ENCODE measurements around the gene DPY19L1.
"Not testable (repeated sequence)": the region's sequence is repeated elsewhere in the genome, so short reads cannot be mapped to it uniquely, and the experiment has no call there.

DPY19L1 gene

DNA sequence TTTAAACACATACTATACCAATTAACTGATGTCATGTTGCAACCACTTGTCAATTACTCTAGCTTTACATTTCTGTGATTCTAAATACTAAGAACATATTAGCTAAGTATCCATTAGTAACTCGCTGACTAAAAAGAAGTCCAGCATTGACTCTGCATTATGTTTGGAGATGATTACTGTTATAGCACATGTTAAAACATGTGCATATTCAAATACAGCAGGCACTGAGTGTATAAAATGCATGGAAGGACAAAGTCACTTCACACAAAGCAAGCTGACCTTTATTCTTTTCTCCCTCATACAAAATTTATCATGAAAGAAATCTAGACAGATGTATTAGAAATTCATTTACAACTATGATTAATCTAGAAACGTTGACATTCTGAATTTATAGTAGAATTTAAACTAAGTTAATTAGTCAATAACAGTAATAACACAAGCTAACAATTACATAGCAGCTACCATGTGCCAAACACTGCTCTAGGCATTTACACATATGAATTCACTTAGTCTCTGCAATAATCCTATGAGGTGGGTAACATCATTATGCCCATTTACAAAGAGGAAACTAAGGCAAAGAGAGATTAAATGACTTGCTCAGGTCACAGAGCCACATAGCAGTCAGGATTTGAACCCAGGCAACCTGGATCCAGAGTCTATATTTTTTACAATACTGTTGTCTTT lies 48.7 kb downstream of the DPY19L1 start:
- not testable (repeated sequence) for DNase-seq (ENCODE audit: low read depth)

- DNase-seq (ENCODE audit: low read depth) = not testable (repeated sequence)
Observed at GRCh38 chr7:34985155-34985554, 52.1 kb downstream of the DPY19L1 start.

- not testable (repeated sequence) for DNase-seq (ENCODE audit: low read depth)
Observed at GRCh38 chr7:34984140-34984539, 53.1 kb downstream of the DPY19L1 start.

DNA sequence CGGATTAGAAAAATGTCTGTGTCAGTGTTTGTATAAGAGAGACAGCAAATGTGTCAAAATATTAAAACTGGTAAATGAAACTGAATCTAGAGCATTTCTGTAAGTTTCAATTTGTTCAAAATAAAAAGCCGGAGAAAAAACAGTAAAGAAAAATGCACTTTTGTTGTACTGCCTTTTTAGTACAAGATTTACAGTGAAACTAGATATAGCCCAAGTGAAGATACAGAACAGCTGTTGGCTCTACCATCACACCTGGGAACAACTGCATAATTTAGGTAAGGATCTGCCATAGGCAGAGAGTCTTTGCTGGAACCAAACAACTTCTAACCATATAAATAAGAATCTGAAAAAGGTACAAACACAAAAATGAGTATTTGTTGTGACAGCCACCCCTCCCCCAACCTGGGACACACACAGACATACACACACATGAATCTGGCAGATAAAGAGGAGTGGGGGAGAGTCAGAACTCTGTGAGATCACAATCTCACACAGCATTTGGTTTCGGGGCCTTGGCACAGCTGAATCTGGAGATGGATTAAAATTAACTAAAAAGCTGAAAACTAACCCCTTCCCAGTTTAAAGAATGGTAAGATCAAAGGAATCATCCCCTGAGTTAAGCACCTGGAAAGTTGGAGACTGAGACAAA lies 54.8 kb downstream of the DPY19L1 start:
- no peak for DNase-seq (ENCODE audit: low read depth)

GRCh38 chr7:34979124-34979523 lies 58.2 kb downstream of the DPY19L1 start:
- not testable (repeated sequence) for DNase-seq (ENCODE audit: low read depth)

DNA sequence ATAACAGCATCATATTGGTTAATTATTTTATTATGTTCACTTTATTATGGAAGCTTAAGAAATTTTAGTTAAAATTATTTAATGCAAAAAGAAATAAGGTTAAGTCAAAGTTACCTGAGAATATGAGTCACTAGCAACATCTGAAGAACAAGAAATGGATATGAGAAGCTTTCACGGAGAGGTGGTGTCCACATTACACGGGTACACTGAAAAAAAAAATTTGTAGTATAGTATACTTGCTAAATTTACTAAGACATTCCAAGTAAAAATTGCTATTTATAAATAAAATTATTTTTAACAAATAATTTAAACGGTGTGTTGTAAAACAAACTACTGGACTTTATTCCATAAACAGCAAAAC lies 63.9 kb downstream of the DPY19L1 start:
- DNase-seq (ENCODE audit: low read depth) = no peak

DNA sequence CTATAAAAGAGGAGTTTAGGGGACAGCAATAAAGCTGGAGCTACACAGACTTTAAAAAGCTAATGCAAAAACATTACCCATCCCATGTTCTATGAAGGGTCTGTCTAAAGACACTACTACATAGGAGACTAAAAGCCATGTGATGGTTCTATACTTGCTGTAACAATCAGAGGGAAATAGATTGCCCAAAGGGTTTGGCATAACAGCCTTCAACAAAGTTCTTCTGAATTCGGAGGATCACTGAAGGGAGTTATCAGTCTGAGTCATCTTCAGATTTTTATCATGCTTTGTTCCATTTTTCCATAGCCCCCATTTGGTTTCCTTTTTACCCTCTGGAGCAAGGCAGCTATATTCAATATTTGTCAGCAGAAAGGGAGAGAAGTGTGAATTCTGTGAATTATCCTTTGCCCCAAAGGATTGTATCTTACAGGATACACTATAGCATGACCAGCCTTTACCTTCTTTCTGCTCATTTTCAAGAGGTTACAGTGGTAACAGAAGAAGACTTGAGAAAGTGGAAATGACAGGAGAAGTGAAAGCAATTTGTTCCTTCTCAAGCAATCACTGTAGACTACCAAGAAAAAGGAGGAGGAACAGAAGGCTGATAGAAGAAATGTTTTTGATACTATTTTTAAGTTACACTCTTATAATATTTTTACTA lies 64.4 kb downstream of the DPY19L1 start:
- DNase-seq (ENCODE audit: low read depth) = not testable (repeated sequence)

DNA sequence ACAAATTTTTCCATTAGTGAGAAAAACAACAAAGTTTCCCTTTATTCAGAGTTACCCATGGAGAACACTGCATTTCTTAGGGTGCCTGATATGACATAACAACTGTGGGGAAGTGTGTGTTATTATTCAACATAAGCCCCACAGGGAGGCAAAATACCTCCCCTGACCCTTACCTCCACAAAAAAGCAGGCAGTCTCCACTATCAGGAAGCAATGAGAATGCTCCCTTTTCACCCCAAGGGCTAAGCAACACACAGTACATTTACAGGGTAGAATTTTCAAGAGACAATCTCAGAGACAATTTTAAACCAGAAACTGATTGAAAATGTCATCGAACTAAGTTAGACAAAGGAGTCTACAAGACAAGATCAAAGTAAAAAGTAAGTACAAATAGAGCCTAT lies 69.5 kb downstream of the DPY19L1 start:
- DNase-seq (ENCODE audit: low read depth) = not testable (repeated sequence)

GRCh38 chr7:34966504-34966903 lies 70.8 kb downstream of the DPY19L1 start:
- DNase-seq (ENCODE audit: low read depth) = not testable (repeated sequence)

DNA sequence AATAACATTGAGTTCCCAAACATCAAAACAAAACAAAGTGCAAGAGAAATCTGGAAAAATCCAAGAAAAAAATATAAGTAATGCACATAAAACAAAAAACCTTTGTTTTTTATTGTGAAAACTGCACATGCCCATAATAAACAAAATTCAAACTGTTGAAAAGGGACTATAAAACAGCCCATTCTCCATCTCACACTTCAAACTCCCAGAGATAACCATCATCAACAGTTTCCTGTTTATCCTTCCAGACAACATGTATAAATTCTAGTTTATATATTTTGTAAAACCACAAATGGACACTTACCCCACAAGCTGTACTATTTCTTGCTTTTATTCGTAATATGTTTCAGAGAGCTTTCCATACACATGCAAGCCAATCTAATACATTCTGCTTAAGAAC lies 79.3 kb downstream of the DPY19L1 start:
- DNase-seq (ENCODE audit: low read depth) = no peak

DNA sequence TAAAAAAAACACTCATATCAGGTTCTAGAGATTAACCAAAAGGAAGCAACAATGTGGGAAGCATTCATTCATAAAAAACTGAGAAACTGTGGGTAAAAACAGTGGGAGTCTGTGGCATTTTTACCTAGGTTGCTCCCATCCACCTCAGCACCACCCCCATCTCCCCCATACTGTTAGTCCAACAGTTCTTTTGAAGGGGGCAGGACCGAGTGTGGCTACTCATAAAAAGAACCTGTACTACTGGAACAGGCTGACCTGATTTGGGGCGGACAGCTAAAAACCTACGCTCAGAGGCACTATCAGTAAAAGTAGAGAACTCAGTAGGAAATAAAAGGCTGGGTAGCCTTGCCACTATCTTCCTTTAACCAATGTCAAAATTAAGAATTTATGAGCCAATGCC lies 84.5 kb downstream of the DPY19L1 start:
- no peak for DNase-seq (ENCODE audit: low read depth)

- DNase-seq (ENCODE audit: low read depth) = no peak
Observed at GRCh38 chr7:34949361-34949760, 87.9 kb downstream of the DPY19L1 start.

DNA sequence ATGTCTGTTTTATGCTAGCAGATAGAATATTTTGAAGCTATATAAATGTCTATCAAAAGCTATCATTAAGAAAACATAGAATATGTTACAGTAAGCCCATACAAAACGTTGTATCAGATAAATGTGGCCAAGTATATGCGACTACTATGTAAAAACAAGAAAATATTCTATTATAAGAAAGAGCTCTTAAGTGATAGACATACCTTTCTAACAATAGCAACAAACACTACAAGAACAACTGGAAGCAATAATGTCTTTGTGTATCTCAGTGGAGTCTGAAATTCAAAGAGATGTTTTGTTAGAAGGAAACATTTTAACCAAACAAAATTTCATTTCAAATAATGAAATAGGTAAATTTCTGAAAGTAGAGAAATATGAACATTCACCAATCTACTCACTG lies 89.9 kb downstream of the DPY19L1 start:
- DNase-seq (ENCODE audit: low read depth) = not testable (repeated sequence)

- DNase-seq (ENCODE audit: low read depth) = no peak
Observed at GRCh38 chr7:34946486-34946885, 90.8 kb downstream of the DPY19L1 start.

GRCh38 chr7:34945894-34946477 lies 91.3 kb downstream of the DPY19L1 start:
- not testable (repeated sequence) for DNase-seq (ENCODE audit: low read depth)

DNA sequence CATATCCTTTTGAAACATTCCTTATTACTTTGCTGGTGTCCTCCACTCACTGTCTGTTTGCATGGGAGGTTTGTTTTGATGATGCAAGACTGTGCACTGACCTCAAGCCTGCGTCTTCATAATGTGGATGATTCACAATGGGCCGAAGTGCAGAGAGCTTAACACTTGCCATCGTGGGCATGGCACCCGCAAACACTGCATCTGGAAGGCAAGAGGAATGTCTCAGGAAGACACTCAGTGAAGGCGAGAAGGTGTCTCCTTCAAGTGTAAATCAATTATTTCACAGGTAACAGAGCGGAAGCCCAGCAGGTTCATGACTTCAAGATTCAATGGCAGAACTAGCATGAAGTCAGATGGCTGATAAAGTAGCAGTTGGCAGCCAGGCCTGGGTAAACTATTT lies 98.1 kb downstream of the DPY19L1 start:
- DNase-seq (ENCODE audit: low read depth) = no peak

DNA sequence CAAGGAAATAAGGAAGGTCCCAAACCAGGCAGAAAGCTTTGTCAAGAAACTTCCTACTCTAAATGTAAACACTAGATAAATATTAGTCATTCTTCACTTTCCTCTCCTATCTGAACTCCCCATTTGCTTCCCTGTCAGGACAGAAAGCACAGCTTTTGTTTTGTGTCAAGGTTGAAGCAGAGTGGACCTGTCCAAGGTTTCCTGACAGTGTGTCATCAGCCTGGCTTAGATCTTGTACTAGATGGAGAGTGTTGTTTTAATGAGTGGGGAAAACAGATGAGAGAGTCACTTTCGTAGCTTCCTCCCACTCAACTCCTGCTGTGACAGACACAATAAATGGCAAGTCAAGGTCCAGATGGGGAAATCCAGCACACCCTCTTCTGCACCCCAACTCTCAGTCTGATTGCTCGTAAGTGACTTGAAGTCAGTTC lies 101.5 kb downstream of the DPY19L1 start:
- not testable (repeated sequence) for DNase-seq (ENCODE audit: low read depth)

DNA sequence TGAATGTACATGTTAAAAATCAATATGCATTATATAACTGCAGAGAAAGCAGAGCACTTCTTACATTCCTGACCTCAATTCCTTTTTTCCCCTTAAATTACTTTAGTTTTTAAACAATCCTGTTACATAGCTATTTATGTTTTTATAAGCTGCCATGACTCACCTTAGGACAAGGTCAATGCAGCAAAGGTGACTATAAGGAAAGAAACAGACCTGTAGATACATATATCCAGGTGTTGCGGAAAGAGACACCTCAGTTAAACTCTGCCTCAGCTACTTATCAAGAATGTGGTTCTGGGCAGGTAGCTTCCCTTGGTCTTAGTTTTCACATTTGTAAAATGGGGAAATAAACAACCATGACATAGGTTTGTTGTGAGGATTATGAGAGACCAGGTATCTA lies 105.5 kb downstream of the DPY19L1 start:
- DNase-seq (ENCODE audit: low read depth) = no peak

DNA sequence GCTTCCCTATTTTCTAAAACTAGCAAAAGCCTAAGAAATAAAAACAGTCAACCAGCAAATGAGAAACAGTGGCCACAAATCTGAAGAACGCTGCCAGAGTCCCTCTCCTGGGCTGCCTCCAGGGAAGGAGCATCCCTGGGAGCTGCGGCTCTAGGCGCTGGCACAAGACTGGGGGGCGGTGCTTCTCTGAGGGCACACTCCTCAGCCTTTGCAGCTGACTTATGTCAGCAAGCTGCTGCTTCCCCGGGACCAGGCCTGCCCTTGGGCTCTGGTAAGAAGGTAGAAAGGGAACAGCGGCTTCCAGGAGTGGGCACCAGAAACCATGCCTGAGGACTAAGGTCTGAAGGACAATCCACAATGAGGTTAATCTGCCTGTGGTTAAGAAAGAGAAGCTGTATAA lies 107.5 kb downstream of the DPY19L1 start:
- DNase-seq (ENCODE audit: low read depth) = not testable (repeated sequence)

- no peak for DNase-seq (ENCODE audit: low read depth)
Observed at GRCh38 chr7:34928560-34928959, 108.7 kb downstream of the DPY19L1 start.

- DNase-seq (ENCODE audit: low read depth) = peak; percentile 32
Observed at GRCh38 chr7:34928052-34928451, 109.2 kb downstream of the DPY19L1 start.

- not testable (repeated sequence) for DNase-seq (ENCODE audit: low read depth)
Observed at GRCh38 chr7:34920470-34920869, 116.8 kb downstream of the DPY19L1 start.

DNA sequence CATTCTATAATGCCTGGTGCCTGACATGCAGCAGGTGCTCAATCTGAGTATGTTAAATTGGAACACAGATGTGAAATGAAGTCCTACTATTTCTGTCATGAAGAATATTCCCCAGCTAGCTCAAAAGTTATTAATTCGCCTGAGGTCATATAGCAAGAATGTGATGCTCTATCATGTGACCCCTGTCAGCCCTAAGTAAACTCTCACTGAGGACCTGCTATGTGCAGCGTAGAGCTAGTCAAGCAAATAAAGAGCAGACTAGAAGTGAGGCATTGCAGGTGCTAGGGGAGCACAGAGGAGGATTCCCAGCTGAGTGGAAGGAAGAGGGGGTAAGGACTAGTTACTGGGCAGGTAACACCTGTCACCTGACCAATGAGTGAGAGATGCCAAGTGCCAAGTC lies 118.2 kb downstream of the DPY19L1 start:
- not testable (repeated sequence) for DNase-seq (ENCODE audit: low read depth)

All from activated T-cell treated with anti-CD3 and anti-CD28 coated beads for 1 hour (primary cell).